B cell (primary cell): ENCODE results near the gene KCNN2. TPM values are rescaled to one million over a fixed set of nuclear protein-coding genes. Genes with fewer than 3 reads are reported as not detected.

Experiments used
- ATAC-seq: fragments of 200-7000 bp; cut with Tn5 transposase; one replicate; pipeline ENCODE4 v1.10.0; 2021; ENCODE audit warnings: low read depth, mild to moderate bottlenecking, moderate number of reproducible peaks, moderate library complexity
- CTCF ChIA-PET: fragments of 350-600 bp; sonication (Branson Sonifier 250); formaldehyde crosslinking; loops from one replicate; lab custom pipeline; 2021; ENCODE audit warnings: antibody characterized with exemption, inconsistent platforms; lab: Charles Lee
- POLR2A ChIA-PET: fragments of 350-600 bp; sonication (Branson Sonifier 250); formaldehyde crosslinking; loops from one replicate; lab custom pipeline; 2021; ENCODE audit warnings: antibody characterized with exemption; lab: Charles Lee
- DNase-seq: peaks from one replicate; pipeline ENCODE4 v3.0.0; 2013
- H2AFZ ChIP-seq: 2 replicates; pipeline ENCODE4 v1.6.1; 2012; ENCODE audit warnings: mild to moderate bottlenecking, low read depth, low read length; ENCODE audit not compliant: insufficient read depth, poor library complexity, severe bottlenecking
- H3K27ac ChIP-seq, 2 donors: 1 replicate in 1 of 2; 2 replicates in 1 of 2; pipeline ENCODE4 v1.5.1; 2012 to 2013; ENCODE audit warnings: low read length in 2 of 2, mild to moderate bottlenecking in 2 of 2, moderate library complexity in 1 of 2
- H3K27me3 ChIP-seq, 4 experiments: fragments of 200-600 bp in 1 of 4; sonication (generic) in 1 of 4; replicated peaks in 1 of 4; 1 replicate in 2 of 4; 2 replicates in 2 of 4; pipeline versions ENCODE4 v1.6.1 to v1.7.0; 2013 to 2016; ENCODE audit warnings: low read length in 3 of 4, mild to moderate bottlenecking in 2 of 4, mixed read lengths in 1 of 4, moderate library complexity in 1 of 4; ENCODE audit not compliant: insufficient read depth in 4 of 4, control insufficient read depth in 3 of 4; ENCODE audit errors: control extremely low read depth in 1 of 4
- H3K36me3 ChIP-seq, 2 experiments: replicated peaks in 1 of 2; 1 replicate in 1 of 2; 2 replicates in 1 of 2; pipeline versions ENCODE4 v1.6.1 to v1.7.1; 2013; ENCODE audit warnings: low read length in 1 of 2; ENCODE audit not compliant: insufficient read depth in 2 of 2, control insufficient read depth in 1 of 2; ENCODE audit errors: control extremely low read depth in 1 of 2, extremely low read depth in 1 of 2
- H3K4me1 ChIP-seq, 2 donors: fragments of 200-600 bp in 1 of 2; sonication (generic) in 1 of 2; 1 replicate in 1 of 2; 2 replicates in 1 of 2; pipeline versions ENCODE4 v1.5.1 to v1.6.1; 2013 to 2017; ENCODE audit warnings: low read length in 2 of 2; ENCODE audit not compliant: control insufficient read depth in 2 of 2, insufficient read depth in 2 of 2
- H3K4me2 ChIP-seq: replicated peaks from 2 replicates; pipeline ENCODE3; 2012; ENCODE audit warnings: mild to moderate bottlenecking, low read depth, low read length; ENCODE audit not compliant: poor library complexity, severe bottlenecking
- H3K4me3 ChIP-seq, 5 experiments: fragments of 200-600 bp in 1 of 5; sonication (generic) in 1 of 5; 1 replicate in 3 of 5; 2 replicates in 2 of 5; pipeline versions ENCODE4 v1.5.1 to v1.7.0; 2011 to 2016; ENCODE audit warnings: low read length in 4 of 5, mild to moderate bottlenecking in 4 of 5, low read depth in 2 of 5, control low read depth in 1 of 5, moderate library complexity in 1 of 5; ENCODE audit not compliant: insufficient read depth in 1 of 5; ENCODE audit errors: control extremely low read depth in 1 of 5, extremely low read depth in 1 of 5
- H3K79me2 ChIP-seq: fragments of 200-600 bp; sonication (generic); one replicate; pipeline ENCODE4 v1.6.0; 2016; ENCODE audit warnings: low read length; ENCODE audit not compliant: control insufficient read depth, insufficient read depth
- H3K9ac ChIP-seq: fragments of 200-600 bp; sonication (generic); 2 replicates; pipeline ENCODE4 v1.6.1; 2017; ENCODE audit warnings: mild to moderate bottlenecking, low read length, moderate library complexity
- H3K9me3 ChIP-seq, 3 donors: one replicate each; pipeline versions ENCODE4 v1.6.1 to v1.7.1; 2013; ENCODE audit warnings: low read length in 2 of 3; ENCODE audit not compliant: control insufficient read depth in 2 of 3, insufficient read depth in 1 of 3; ENCODE audit errors: control extremely low read depth in 1 of 3
- H4K20me1 ChIP-seq: 2 replicates; pipeline ENCODE4 v1.6.0; 2012; ENCODE audit warnings: mild to moderate bottlenecking, low read length; ENCODE audit not compliant: insufficient read depth, control insufficient read depth, poor library complexity, severe bottlenecking
- H3K27ac Mint-ChIP-seq: one replicate; pipeline ENCODE4 v1.8.0; 2021; ENCODE audit warnings: mixed read lengths
- H3K27me3 Mint-ChIP-seq: one replicate; pipeline ENCODE4 v1.8.0; 2021; ENCODE audit warnings: mixed read lengths
- H3K4me1 Mint-ChIP-seq: one replicate; pipeline ENCODE4 v1.8.0; 2021; ENCODE audit warnings: mixed read lengths
- H3K4me3 Mint-ChIP-seq: one replicate; pipeline ENCODE4 v1.8.0; 2021; ENCODE audit warnings: mixed read lengths
- H3K9me3 Mint-ChIP-seq: one replicate; pipeline ENCODE4 v1.8.0; 2022; ENCODE audit warnings: mixed read lengths; ENCODE audit not compliant: insufficient read depth
- CTCF ChIP-seq: fragments of 200-600 bp; IDR thresholded peaks from one replicate; pipeline ENCODE4 v1.8.0; 2022; ENCODE audit warnings: antibody characterized with exemption, mild to moderate bottlenecking
- EZH2 ChIP-seq: IDR thresholded peaks from 2 replicates; pipeline ENCODE4 v1.6.1; 2012; ENCODE audit warnings: borderline replicate concordance, low read depth, mild to moderate bottlenecking, moderate library complexity, low read length; ENCODE audit not compliant: insufficient read depth, poor library complexity, severe bottlenecking
- WGBS: methylation state at CpG from one replicate; pipeline ENCODE4 v1.1.5; 2013; ENCODE audit warnings: missing lambda C conversion rate; ENCODE audit not compliant: insufficient coverage; 5-methylcytosine and 5-hydroxymethylcytosine counted together
- intact Hi-C: fragments of 100-400 bp; cut with micrococcal nuclease; formaldehyde crosslinking; loops from one replicate; pipeline ENCODE4 v1.10.0; 2022
- polyA plus RNA-seq: library from polyadenylated mRNA; depleted of rRNA; stranded (reverse); fragments of >200 nt; gene quantifications from 2 replicates; pipeline ENCODE4 v1.2.3, GENCODE V29; 2012
- total RNA-seq, 2 donors: library from RNA; stranded (reverse); fragments of 120-200 nt in 1 of 2; gene quantifications; 1 replicate in 1 of 2; 2 replicates in 1 of 2; pipeline versions ENCODE4 v1.2.3 to v1.2.4, GENCODE V29; 2013 to 2022

Gene KCNN2
- total and polyA plus RNA-seq, 2 donors (not counting 1 experiment from before 2014, with no cell fraction given) = not detected

- DNase-seq = peak; percentile 58
- Mint-ChIP-seq H3K4me1 (peaks cover 3% of the 10 kb centered on the region), H3K27me3 (no peaks in the 10 kb centered on the region), H3K4me3 (no peak overlapping the region), H3K9me3 (no peaks in the 10 kb centered on the region), H3K27ac (no peak overlapping the region)
- ChIA-PET POLR2A (no interaction called here), CTCF (interaction anchor here (0.7 to 6.5 kb wide), 14 partner anchors 8 to 925 kb away, joined by 3 to 79 read pairs (median 4); no protein-coding TSS in a partner anchor)
- intact Hi-C loops = loop anchor here (5.0 kb wide), 1 partner anchor 797 kb away; no protein-coding TSS in a partner anchor
- Histone ChIP-seq H3K9me3 (no peaks in the 10 kb centered on the region), H3K36me3 (no peaks in the 10 kb centered on the region), H3K4me1 (no peaks in the 10 kb centered on the region), H3K4me2 (no peak overlapping the region), H2AFZ (no peak overlapping the region), H3K27ac (no peak overlapping the region), H4K20me1 (no peaks in the 10 kb centered on the region), H3K9ac (no peak overlapping the region), H3K79me2 (no peaks in the 10 kb centered on the region), H3K27me3 (no peaks in the 10 kb centered on the region), H3K4me3 (no peak overlapping the region)
- peak; percentile 70 for ATAC-seq
- no peak for TF ChIP-seq EZH2
- TF ChIP-seq CTCF = peak; percentile 70
- WGBS = 7% methylated on average over 10 of the region's 16 CpGs
These were observed 88.1 kb downstream of the KCNN2 start for GRCh38 chr5:114449860-114450421.

- TF ChIP-seq CTCF (no peak), EZH2 (no peak)
These were observed 88.6 kb downstream of the KCNN2 start for GRCh38 chr5:114450437-114450836.

More at GRCh38 chr5:114450437-114450836, 88.6 kb downstream of the KCNN2 start:
- intact Hi-C loops = loop anchor here (5.0 kb wide), 1 partner anchor 797 kb away; no protein-coding TSS in a partner anchor
- Histone ChIP-seq H3K9me3 (no peaks in the 10 kb centered on the region), H3K36me3 (no peaks in the 10 kb centered on the region), H3K27me3 (no peaks in the 10 kb centered on the region), H4K20me1 (no peaks in the 10 kb centered on the region), H3K27ac (no peak overlapping the region), H2AFZ (no peak overlapping the region), H3K9ac (no peak overlapping the region), H3K79me2 (no peaks in the 10 kb centered on the region), H3K4me3 (no peak overlapping the region), H3K4me1 (no peaks in the 10 kb centered on the region), H3K4me2 (no peak overlapping the region)
- DNase-seq (no peak), ATAC-seq (no peak)
- Mint-ChIP-seq H3K9me3 (no peaks in the 10 kb centered on the region), H3K4me1 (peaks cover 3% of the 10 kb centered on the region), H3K27ac (no peak overlapping the region), H3K4me3 (no peak overlapping the region), H3K27me3 (no peaks in the 10 kb centered on the region)
- no CpG with 5 or more reads among the region's 3 CpGs for WGBS
- ChIA-PET CTCF (interaction anchor here (0.6 to 6.5 kb wide), 13 partner anchors 9 to 925 kb away, joined by 3 to 79 read pairs (median 4); no protein-coding TSS in a partner anchor), POLR2A (no interaction called here)
